Fibroblast of lung (primary cell): ENCODE data around the gene SMIM38. TPM values are rescaled to one million over a fixed set of nuclear protein-coding genes. Genes with fewer than 3 reads are reported as not detected.
A peak's percentile ranks its signal among the peaks of the same experiment; 100 is the strongest.
"Not testable (repeated sequence)": the region's sequence is repeated elsewhere in the genome, so short reads cannot be mapped to it uniquely, and the experiment has no call there.

Source experiments
- DNase-seq, 2 donors: peaks; one replicate each; pipeline versions ENCODE4 v3.0.0 to v3.0.0-alpha.2; 2010; ENCODE audit warnings: low read depth in 2 of 2
- H2AFZ ChIP-seq: 2 replicates; pipeline ENCODE4 v1.5.1; 2012; ENCODE audit warnings: low read length, control low read depth, inconsistent platforms
- H3K27ac ChIP-seq: 2 replicates; pipeline ENCODE4 v1.5.1; 2011; ENCODE audit warnings: low read length, control low read depth; ENCODE audit not compliant: insufficient read depth
- H3K27me3 ChIP-seq: 2 replicates; pipeline ENCODE4 v1.5.1; 2011; ENCODE audit warnings: mild to moderate bottlenecking, low read length; ENCODE audit not compliant: control insufficient read depth, insufficient read depth
- H3K36me3 ChIP-seq: 2 replicates; pipeline ENCODE4 v1.5.1; 2011; ENCODE audit warnings: low read length; ENCODE audit not compliant: control insufficient read depth, insufficient read depth
- H3K4me1 ChIP-seq: 2 replicates; pipeline ENCODE4 v1.5.1; 2011; ENCODE audit warnings: low read length; ENCODE audit not compliant: control insufficient read depth, insufficient read depth; ENCODE audit errors: extremely low read depth
- H3K4me2 ChIP-seq: 2 replicates; pipeline ENCODE4 v1.5.1; 2011; ENCODE audit warnings: low read length, control low read depth; ENCODE audit not compliant: insufficient read depth; ENCODE audit errors: extremely low read depth
- H3K4me3 ChIP-seq, 4 experiments: fragments of 200-600 bp in 1 of 4; sonication (generic) in 1 of 4; replicated peaks in 1 of 4; 2 replicates each; pipeline ENCODE4 v1.5.1; 2011 to 2016; ENCODE audit warnings: low read length in 4 of 4, low read depth in 3 of 4, mild to moderate bottlenecking in 3 of 4, control low read depth in 2 of 4, inconsistent platforms in 1 of 4, mixed read lengths in 1 of 4; ENCODE audit not compliant: insufficient read depth in 1 of 4; ENCODE audit errors: control extremely low read depth in 1 of 4
- H3K79me2 ChIP-seq: 2 replicates; pipeline ENCODE4 v1.5.1; 2012; ENCODE audit warnings: mild to moderate bottlenecking, low read length, inconsistent platforms; ENCODE audit not compliant: control insufficient read depth, insufficient read depth
- H3K9ac ChIP-seq: 2 replicates; pipeline ENCODE4 v1.5.1; 2011; ENCODE audit warnings: mild to moderate bottlenecking, low read length, control low read depth; ENCODE audit not compliant: insufficient read depth
- H3K9me3 ChIP-seq: 2 replicates; pipeline ENCODE4 v1.5.1; 2012; ENCODE audit warnings: low read depth, low read length; ENCODE audit not compliant: control insufficient read depth, insufficient read depth
- H4K20me1 ChIP-seq: 2 replicates; pipeline ENCODE4 v1.5.1; 2011; ENCODE audit warnings: low read length; ENCODE audit not compliant: control insufficient read depth, insufficient read depth; ENCODE audit errors: extremely low read depth
- EZH2 ChIP-seq: IDR thresholded peaks from 2 replicates; pipeline ENCODE4 v1.5.1; 2012; ENCODE audit warnings: low read length, control low read depth, mild to moderate bottlenecking; ENCODE audit errors: missing control alignments
- polyA plus RNA-seq, 2 donors: library from polyadenylated mRNA; depleted of rRNA in 1 of 2; stranded (reverse) in 1 of 2; unstranded in 1 of 2; fragments of >200 nt; gene quantifications; 2 replicates each; pipeline ENCODE4 v1.2.1, GENCODE V29; 2011 to 2012; ENCODE audit warnings: missing spikeins in 1 of 2
- total RNA-seq: library from RNA; depleted of rRNA; stranded (reverse); fragments of >200 nt; gene quantifications from 2 replicates; pipeline ENCODE4 v1.2.1, GENCODE V29; 2014
- TF ChIP-seq, protein P1 (sequence below), 2 donors: IDR thresholded peaks in 1 of 2; conservative IDR thresholded peaks in 1 of 2; 1 replicate in 1 of 2; 2 replicates in 1 of 2; pipeline ENCODE4 v1.5.1; 2011 to 2012; ENCODE audit warnings: low read length in 2 of 2, control low read depth in 1 of 2, inconsistent platforms in 1 of 2, low read depth in 1 of 2, mild to moderate bottlenecking in 1 of 2

SMIM38 gene
- total and polyA plus RNA-seq, 2 donors (not counting 1 experiment from before 2014, with no cell fraction given), result 0.06 to 0.33 TPM

DNA sequence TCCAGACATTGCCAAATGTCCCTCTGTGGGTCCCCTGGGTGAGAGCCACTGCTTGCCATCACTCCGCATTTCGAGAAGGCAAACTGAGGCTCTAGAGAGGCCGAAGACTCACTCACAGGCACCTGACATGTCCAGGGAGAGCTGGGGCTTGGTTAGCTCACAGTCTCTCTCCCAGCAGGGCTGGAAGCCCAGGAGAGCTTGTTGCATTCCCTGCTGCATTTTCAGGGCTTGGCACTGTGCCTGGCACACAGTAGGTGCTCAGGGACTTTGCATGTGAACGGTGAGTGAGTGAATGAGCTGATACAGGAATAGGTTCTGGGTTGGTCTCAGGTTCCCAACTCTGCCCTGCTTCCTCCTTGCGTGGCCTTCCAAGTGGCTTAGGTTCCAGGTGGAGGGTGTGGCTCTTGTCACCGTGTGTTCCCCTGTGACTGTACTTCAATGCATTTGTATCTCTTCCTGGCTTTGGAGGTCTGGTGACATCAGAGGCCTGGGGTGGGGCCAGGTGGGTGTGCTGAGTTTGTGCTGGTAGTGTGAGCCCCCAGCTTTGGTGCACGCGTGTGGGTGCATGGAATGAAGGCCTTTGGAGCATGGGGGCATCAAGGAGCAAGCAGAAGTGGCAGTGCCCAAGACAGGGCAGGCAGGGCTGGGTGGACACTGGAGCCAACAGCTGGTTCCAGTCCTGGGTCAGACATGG, 18.4 kb upstream of the SMIM38 start:
- H3K9ac ChIP-seq, result no peak overlapping the region
- no peak overlapping the region for H3K4me3 ChIP-seq
- no peak overlapping the region for H2AFZ ChIP-seq
- no peak overlapping the region for H3K4me2 ChIP-seq
- no peaks in the 10 kb centered on the region for H3K36me3 ChIP-seq
- TF ChIP-seq, protein P1, sequence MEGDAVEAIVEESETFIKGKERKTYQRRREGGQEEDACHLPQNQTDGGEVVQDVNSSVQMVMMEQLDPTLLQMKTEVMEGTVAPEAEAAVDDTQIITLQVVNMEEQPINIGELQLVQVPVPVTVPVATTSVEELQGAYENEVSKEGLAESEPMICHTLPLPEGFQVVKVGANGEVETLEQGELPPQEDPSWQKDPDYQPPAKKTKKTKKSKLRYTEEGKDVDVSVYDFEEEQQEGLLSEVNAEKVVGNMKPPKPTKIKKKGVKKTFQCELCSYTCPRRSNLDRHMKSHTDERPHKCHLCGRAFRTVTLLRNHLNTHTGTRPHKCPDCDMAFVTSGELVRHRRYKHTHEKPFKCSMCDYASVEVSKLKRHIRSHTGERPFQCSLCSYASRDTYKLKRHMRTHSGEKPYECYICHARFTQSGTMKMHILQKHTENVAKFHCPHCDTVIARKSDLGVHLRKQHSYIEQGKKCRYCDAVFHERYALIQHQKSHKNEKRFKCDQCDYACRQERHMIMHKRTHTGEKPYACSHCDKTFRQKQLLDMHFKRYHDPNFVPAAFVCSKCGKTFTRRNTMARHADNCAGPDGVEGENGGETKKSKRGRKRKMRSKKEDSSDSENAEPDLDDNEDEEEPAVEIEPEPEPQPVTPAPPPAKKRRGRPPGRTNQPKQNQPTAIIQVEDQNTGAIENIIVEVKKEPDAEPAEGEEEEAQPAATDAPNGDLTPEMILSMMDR (conservative IDR thresholded peaks at IDR 0.05 in 1 of 2, IDR thresholded peaks at IDR 0.05 in 1 of 2; ENCODE audit: low read depth in 1 of 2, low read length in 2 of 2), result no peak
- no peak for TF ChIP-seq EZH2
- H3K27me3 ChIP-seq, result no peaks in the 10 kb centered on the region
- H3K9me3 ChIP-seq, result no peaks in the 10 kb centered on the region
- DNase-seq, result no peak
- no peaks in the 10 kb centered on the region for H4K20me1 ChIP-seq
- H3K79me2 ChIP-seq, result no peaks in the 10 kb centered on the region
- H3K27ac ChIP-seq, result no peak overlapping the region
- peaks cover 3% of the 10 kb centered on the region for H3K4me1 ChIP-seq

DNA sequence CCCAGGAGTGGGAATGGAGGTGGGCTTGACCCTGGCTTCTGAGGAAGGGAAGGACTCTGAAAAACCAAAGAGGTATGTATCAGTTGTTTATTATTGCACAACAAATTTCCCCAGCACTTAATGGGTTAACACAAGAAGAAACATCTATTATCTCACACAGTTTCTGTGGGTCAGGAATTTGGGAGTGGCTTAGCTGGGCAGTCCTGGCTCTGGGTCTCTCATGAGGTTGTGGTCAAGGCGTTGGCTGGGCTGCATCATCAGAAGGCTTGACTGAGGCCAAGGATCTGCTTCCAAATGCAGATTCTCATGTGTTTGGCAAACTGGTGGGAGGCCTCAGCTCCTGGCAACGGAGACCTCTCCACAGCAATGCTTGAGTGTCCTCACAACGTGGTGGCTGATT, 17.5 kb upstream of the SMIM38 start:
- TF ChIP-seq EZH2, result no peak
- TF ChIP-seq, protein P1 (conservative IDR thresholded peaks at IDR 0.05 in 1 of 2, IDR thresholded peaks at IDR 0.05 in 1 of 2; ENCODE audit: low read depth in 1 of 2, low read length in 2 of 2), result no peak
- H3K9ac ChIP-seq, result no peak overlapping the region
- H3K4me2 ChIP-seq, result no peak overlapping the region
- H3K27me3 ChIP-seq, result no peaks in the 10 kb centered on the region
- no peak overlapping the region for H3K27ac ChIP-seq
- peaks cover 3% of the 10 kb centered on the region for H3K4me1 ChIP-seq
- H4K20me1 ChIP-seq, result no peaks in the 10 kb centered on the region
- no peak overlapping the region for H3K4me3 ChIP-seq
- H3K36me3 ChIP-seq, result no peaks in the 10 kb centered on the region
- no peaks in the 10 kb centered on the region for H3K79me2 ChIP-seq
- no peaks in the 10 kb centered on the region for H3K9me3 ChIP-seq
- no peak overlapping the region for H2AFZ ChIP-seq
- peak; percentile 70 to 91 for DNase-seq

DNA sequence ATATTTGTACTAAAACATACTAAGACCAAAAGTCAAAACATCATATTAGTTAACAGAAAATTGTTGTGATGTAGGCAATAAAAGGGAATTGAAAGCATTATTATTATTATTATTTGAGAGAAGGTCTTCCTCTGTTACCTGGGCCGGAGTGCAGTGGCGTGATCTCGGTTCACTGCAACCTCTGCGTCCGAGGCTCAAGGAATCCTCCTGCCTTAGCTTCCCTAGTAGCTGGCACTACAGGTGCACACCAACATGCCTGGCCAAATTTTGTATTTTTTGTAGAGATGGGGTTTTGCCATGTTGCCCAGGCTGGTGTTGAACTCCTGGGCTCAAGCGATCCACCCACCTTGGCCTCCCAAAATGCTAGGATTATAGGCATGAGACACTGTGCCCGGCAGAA, 15.6 kb upstream of the SMIM38 start:
- H3K27ac ChIP-seq, H3K9ac ChIP-seq, H3K79me2 ChIP-seq, H3K9me3 ChIP-seq, H3K4me1 ChIP-seq, H2AFZ ChIP-seq, DNase-seq, H3K4me3 ChIP-seq, H4K20me1 ChIP-seq, H3K36me3 ChIP-seq, H3K27me3 ChIP-seq, H3K4me2 ChIP-seq: not testable (repeated sequence)
